SKM-1 treated with dmso at 0.1 percent for 144 hours (cell line): ENCODE data around the gene IL13.

Experiments
- DNase-seq: peaks from one replicate; lab custom pipeline; 2025; ENCODE audit not compliant: unreplicated experiment; lab: John Stamatoyannopoulos, UW

IL13 gene

DNA sequence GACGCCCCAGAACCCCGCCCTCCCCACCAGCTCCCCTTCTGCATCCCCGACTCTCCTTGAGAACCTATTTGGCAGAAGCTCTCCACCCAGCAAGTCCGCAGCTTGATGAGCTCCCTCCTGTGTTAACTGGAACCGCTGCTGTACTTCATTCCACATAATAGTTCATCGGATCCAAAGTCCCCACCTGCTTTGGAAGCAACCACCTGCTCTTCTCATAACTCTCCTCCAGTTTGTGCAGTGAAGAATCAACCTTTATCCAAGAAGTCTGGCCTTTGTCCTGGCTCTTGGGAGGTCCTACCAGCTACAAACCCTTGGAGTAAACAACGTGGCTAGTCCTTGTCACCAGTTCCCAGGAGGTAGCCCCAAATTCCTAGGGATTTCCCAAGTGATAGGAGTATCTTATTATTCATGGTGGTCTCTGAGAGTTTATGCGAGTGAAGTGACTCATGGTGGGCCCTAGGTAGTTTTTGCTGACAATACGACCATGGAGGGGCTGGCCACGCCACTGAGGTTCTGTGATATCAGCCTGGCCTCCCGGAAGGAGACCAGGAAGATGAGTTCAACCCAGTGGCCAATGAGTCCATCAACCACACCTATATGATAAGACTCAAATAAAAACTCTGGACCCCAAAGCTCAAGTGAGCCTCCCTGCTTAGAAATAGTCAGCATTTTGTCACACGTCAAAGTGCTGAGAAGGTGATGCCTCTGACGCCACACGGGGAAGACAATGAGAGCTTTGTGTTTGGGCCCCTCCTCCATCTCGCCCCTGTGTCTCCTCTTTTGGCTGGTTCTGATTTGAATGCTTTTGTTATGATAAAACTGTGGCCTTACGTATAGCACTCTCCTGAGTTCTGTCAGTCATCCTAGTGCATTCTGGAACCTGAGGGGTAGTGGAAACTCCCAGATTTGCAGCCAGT, 12.3 kb downstream of the IL13 start:
- DNase-seq, result no peak

DNA sequence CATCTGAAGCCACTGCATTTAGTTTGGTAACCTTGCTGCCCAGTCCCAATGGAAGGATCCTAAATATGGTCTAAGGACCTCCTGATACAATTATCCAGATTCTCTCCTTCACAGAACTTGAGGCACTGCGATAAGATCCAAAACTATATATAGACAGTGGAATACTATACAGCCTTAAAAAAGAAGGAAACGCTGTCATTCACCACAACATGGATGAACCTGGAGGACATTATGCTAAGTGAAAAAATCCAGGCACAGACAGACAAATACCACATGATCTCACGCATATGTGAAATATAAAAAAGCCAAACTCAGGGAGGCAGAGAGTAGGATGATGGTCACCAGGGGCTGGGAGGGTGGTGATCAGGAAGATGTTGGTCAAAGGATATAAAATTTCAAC, 13.0 kb downstream of the IL13 start:
- DNase-seq, result no peak

DNA sequence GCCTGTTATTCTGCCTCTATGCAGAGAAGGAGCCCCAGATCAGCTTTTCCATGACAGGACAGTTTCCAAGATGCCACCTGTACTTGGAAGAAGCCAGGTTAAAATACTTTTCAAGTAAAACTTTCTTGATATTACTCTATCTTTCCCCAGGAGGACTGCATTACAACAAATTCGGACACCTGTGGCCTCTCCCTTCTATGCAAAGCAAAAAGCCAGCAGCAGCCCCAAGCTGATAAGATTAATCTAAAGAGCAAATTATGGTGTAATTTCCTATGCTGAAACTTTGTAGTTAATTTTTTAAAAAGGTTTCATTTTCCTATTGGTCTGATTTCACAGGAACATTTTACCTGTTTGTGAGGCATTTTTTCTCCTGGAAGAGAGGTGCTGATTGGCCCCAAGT, 15.5 kb downstream of the IL13 start:
- DNase-seq, result no peak

DNA sequence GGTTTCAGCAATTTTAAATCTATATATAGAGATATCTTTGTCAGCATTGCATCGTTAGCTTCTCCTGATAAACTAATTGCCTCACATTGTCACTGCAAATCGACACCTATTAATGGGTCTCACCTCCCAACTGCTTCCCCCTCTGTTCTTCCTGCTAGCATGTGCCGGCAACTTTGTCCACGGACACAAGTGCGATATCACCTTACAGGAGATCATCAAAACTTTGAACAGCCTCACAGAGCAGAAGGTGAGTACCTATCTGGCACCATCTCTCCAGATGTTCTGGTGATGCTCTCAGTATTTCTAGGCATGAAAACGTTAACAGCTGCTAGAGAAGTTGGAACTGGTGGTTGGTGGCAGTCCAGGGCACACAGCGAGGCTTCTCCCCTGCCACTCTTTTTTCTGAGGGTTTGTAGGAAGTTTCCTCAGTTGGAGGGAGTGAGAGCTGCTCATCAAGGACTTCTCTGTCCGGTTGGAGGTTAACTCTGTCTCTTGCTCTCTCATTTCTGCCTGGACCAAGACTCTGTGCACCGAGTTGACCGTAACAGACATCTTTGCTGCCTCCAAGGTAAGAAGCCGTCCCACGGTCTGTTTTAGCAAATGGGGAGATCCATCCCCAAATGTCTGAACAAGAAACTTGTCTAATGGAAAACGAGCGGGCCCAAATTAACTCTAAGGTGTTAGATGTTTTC, 16.1 kb downstream of the IL13 start, which contains the start of gene IL4:
Gene IL4, plus strand, starts transcription at position 51 of the 692 bp plus-strand sequence. Its CDS starts 62 bp downstream, at position 113.
- no peak for DNase-seq

- no peak for DNase-seq
These were observed 16.9 kb downstream of the IL13 start for GRCh38 chr5:132674671-132675506.

- DNase-seq, result no peak
These were observed 18.1 kb downstream of the IL13 start for GRCh38 chr5:132675936-132676689.

- DNase-seq, result no peak
These were observed 19.2 kb downstream of the IL13 start for GRCh38 chr5:132677191-132677590.

DNA sequence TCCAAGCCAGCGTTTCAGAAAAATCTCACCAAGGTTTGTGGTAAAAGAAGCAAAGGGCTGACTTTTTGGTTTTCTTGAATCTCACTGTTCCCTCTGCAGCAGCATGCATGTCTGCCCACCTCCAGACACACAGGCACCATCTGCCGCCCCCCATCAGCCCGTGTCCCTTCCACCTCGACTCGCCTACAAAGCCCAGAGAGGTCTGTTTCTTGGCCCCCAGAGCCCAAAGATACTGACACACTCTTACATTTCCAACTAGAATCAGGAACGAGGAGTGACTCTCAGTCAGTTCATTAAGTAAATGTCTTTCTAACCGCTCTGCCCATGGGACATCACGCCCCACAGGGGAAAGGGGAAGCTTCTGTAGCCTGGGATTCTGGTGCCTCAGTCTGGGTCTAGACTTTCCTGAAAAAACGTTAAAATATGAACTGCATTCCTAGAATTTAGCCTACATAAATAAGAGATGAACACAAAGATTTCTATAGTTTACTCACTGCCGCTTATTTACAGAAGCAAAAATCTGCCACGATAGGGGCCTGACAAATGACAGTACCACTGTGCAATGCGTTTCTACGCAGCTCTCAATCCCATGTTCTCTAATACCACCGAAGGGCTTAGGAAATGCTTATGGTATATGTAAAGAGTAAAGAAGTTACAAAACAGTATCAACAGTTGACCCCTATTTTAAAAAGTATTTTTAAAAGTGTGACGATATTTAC, 19.9 kb downstream of the IL13 start:
- no peak for DNase-seq

- no peak for DNase-seq
These were observed 20.8 kb downstream of the IL13 start for GRCh38 chr5:132678735-132679134.

DNA sequence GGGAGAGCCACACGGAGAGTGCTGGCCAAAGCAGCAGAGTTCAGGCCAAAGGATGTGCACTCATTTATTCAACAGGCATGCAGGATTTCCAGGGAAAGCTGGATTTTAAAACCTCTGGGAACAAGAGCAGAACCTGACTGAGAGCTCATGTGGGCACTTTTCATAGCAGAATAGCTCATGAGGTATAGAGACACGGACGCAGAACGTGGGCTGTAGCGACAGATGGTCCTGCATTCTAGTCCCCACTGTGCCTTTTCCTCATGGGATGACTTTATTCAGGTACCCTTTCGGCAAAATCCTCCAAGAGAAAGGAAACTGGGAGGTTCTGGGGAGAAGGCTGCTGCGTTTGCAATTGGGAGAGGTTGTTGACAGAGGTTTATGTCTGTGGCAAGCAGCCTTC, 21.2 kb downstream of the IL13 start:
- no peak for DNase-seq

DNA sequence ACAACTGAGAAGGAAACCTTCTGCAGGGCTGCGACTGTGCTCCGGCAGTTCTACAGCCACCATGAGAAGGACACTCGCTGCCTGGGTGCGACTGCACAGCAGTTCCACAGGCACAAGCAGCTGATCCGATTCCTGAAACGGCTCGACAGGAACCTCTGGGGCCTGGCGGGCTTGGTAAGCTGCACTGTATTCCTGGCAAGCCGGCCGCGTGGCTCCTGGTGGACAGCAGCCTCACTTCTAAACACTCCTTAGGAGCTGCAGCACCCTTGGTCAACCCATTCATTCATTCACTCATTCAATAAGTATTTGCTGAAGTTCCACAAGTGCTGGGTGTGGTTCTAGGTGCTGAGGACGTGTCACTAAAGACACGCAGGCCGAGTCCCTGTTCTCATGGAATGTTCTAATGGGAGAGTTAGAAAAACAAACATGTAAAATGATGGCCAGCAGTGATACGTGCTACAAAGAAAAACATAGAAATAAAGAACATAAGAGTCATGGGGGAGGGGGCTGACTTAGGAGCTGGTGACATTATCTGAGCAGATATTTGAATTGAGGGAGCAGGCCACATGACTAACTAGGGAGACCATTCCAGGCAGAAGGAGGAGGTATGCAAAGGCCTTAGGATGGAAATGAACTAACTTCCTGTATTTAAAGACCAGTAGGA, 21.9 kb downstream of the IL13 start:
- DNase-seq, result no peak

DNA sequence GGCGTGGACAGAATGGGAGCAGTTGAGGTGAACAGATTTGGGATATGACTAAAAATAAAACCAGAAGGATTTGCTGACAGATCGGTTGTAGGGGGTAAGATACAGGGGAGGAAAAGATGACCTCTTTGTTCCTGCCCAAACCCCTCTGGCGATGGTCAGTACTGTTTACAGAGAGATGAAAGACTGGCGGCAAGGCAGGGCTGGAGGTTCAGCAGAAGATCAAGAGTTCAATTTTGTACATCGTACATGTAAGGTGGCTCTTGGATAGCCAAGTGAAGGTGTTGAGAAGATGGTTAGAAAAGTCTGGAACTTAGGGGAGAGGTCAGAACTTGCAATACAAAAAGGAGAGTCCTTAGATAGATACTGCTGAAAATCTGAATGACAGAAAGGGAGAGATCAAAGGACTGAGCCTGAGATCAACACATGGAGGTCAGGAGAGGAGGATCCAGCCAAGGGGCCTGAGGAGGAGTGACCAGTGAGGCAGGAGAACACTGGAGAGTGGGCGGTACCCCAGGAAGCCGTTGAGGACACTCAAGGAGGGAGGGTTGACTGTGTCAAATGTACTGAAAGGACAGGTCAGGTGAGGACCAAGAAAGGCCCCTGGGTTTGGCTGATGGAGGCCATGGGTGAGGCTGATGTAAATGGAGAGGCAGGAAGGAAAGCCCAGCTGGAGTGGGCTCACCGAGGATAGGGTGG, 23.0 kb downstream of the IL13 start:
- DNase-seq, result no peak

DNA sequence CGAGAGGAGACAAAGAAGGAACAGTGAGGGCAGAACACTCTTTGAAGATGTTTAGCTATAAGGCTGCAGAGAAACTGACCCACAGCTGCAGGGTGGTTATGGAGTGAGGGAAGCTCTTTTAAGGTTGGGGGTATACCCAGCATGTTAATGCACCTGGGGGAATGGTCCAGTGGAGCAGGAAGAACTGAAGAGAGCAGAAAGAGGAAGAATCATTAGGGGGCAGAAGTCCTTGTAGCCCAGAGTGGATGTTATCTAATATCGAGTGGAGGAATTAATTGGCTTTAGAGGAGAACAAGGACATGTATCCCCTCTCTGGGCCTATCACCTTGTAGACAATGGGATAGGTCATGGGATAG, 23.5 kb downstream of the IL13 start:
- no peak for DNase-seq

DNA sequence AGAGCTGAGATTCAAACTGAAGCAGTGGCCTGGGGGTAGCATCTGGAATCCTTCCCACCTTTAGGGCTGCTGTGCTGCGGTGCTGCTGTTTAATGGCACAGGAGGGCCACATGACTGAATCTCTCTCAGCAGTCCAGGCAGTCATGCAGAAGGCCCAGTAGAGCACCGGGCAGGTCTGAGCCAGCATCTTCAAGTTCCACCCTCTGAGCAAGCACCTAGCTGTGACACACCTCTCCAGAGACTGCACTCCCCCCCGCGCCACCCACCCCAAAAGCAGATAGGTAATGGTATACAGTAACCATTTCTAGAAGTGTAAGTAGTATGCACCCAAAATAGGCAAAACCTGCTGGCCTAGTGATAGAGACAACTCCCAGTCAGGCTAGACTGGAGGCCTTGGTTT, 24.0 kb downstream of the IL13 start:
- DNase-seq, result no peak

GRCh38 chr5:132684491-132684890, 26.5 kb downstream of the IL13 start:
- no peak for DNase-seq

- DNase-seq, result no peak
These were observed 27.1 kb downstream of the IL13 start for GRCh38 chr5:132684922-132685720.

DNA sequence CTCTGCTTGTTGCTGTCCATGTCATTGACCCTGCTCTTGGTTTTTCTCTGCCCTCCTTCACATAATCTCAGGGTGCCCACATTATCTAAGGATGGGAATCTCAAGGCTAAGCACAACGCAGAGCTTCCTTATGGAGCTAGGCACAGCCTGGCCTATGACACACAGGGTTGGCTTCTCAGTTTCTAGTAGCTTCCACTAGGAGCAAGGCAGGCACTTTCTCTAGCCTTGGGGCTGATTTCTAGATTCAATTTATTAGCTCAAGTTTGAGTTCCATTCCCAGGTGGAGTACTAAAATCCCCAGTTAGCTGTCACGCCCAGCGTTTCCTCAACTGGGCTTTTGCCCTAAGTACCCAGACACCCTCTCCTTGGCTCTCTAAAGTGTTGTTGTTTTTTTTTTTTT, 28.2 kb downstream of the IL13 start:
- no peak for DNase-seq

DNA sequence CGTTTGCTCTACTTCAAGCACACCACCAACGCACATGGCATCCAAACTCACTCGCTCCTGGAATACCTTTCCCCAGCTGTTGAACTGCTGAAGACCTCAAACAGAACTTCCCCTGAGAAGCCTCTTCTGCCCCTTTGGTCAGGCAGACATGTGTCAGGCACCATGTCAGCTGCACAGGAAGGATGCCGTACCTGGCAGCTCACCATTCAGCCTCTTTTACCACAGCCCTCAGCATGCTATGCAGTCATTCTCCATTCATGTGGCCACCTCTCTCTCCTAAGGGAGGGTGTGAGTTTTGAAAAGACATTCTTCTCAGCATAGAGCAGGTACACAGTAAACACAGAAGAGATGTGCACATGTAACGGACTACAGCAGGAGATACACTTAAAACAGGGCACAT, 30.0 kb downstream of the IL13 start:
- DNase-seq, result no peak
